ENCODE data around the gene TTBK1.
A peak's percentile ranks its signal among the peaks of the same experiment; 100 is the strongest.

The TTBK1 gene

GRCh38 chr6:43271944-43272343 is 28.7 kb downstream of the TTBK1 start:
- DNase-seq (ENCODE audit: low read depth in 2 of 2) = no peak

- no peak for DNase-seq (ENCODE audit: low read depth in 2 of 2)
Observed at GRCh38 chr6:43273707-43274106, 30.4 kb downstream of the TTBK1 start.

GRCh38 chr6:43274127-43274915 is 31.0 kb downstream of the TTBK1 start:
- no peak for DNase-seq (ENCODE audit: low read depth in 2 of 2)

- peak in 1 of 2 donors; percentile 16 for DNase-seq (ENCODE audit: low read depth in 2 of 2)
Observed at GRCh38 chr6:43274916-43275597, 31.8 kb downstream of the TTBK1 start.

GRCh38 chr6:43275801-43276576 is 32.7 kb downstream of the TTBK1 start:
- no peak for DNase-seq (ENCODE audit: low read depth in 2 of 2)

- no peak for DNase-seq (ENCODE audit: low read depth in 2 of 2)
Observed at GRCh38 chr6:43276577-43277305, 33.5 kb downstream of the TTBK1 start.

- DNase-seq (ENCODE audit: low read depth in 2 of 2) = no peak
Observed at GRCh38 chr6:43277306-43277642, 34.0 kb downstream of the TTBK1 start.

- DNase-seq (ENCODE audit: low read depth in 2 of 2) = no peak
Observed at GRCh38 chr6:43277643-43278523, 34.6 kb downstream of the TTBK1 start.

GRCh38 chr6:43278524-43279078 is 35.3 kb downstream of the TTBK1 start:
- no peak for DNase-seq (ENCODE audit: low read depth in 2 of 2)

- no peak for DNase-seq (ENCODE audit: low read depth in 2 of 2)
Observed at GRCh38 chr6:43280234-43280633, 37.0 kb downstream of the TTBK1 start.

- DNase-seq (ENCODE audit: low read depth in 2 of 2) = no peak
Observed at GRCh38 chr6:43282060-43282459, 38.8 kb downstream of the TTBK1 start.

- DNase-seq (ENCODE audit: low read depth in 2 of 2) = no peak
Observed at GRCh38 chr6:43282636-43283513, 39.6 kb downstream of the TTBK1 start.

- DNase-seq (ENCODE audit: low read depth in 2 of 2) = no peak
Observed at GRCh38 chr6:43283514-43283901, 40.2 kb downstream of the TTBK1 start.

- DNase-seq (ENCODE audit: low read depth in 2 of 2) = no peak
Observed at GRCh38 chr6:43283905-43284304, 40.6 kb downstream of the TTBK1 start.

- DNase-seq (ENCODE audit: low read depth in 2 of 2) = no peak
Observed at GRCh38 chr6:43284991-43285781, 41.9 kb downstream of the TTBK1 start.

GRCh38 chr6:43285832-43286231 is 42.6 kb downstream of the TTBK1 start:
- no peak for DNase-seq (ENCODE audit: low read depth in 2 of 2)

GRCh38 chr6:43286456-43286979 is 43.2 kb downstream of the TTBK1 start:
- DNase-seq (ENCODE audit: low read depth in 2 of 2) = no peak

GRCh38 chr6:43286980-43287716 is 43.9 kb downstream of the TTBK1 start:
- DNase-seq (ENCODE audit: low read depth in 2 of 2) = no peak

Data from activated CD4-positive, alpha-beta T cell treated with anti-CD3 and anti-CD28 coated beads for 24 hours (primary cell).